SK-N-MC (cell line): ENCODE results near the gene ACTL10.
A peak's percentile ranks its signal among the peaks of the same experiment; 100 is the strongest.

Source experiments
- DNase-seq: peaks from one replicate; pipeline ENCODE4 v3.0.0-alpha.2; 2011; ENCODE audit warnings: low read depth, low spot score
- H3K27ac ChIP-seq: fragments of 200-600 bp; sonication (generic); 2 replicates; pipeline ENCODE4 v1.5.1; 2016; ENCODE audit warnings: mixed run types
- H3K36me3 ChIP-seq: fragments of 200-600 bp; sonication (generic); 2 replicates; pipeline ENCODE4 v1.6.1; 2017; ENCODE audit warnings: antibody characterized with exemption, low read length, mixed read lengths; ENCODE audit not compliant: insufficient read depth
- H3K4me3 ChIP-seq: fragments of 200-600 bp; sonication (generic); 2 replicates; pipeline ENCODE4 v1.5.1; 2016
- H3K9ac ChIP-seq: fragments of 200-600 bp; sonication (generic); 2 replicates; pipeline ENCODE4 v1.8.0; 2017; ENCODE audit warnings: mixed run types, mixed read lengths; ENCODE audit not compliant: insufficient read length
- H3K9me3 ChIP-seq: fragments of 200-600 bp; sonication (generic); 2 replicates; pipeline ENCODE4 v1.6.1; 2017; ENCODE audit warnings: low read depth, mild to moderate bottlenecking, antibody characterized with exemption, low read length, moderate library complexity, mixed read lengths
- EZH2 ChIP-seq: fragments of 200-600 bp; sonication (generic); IDR thresholded peaks from one replicate; pipeline ENCODE4 v1.6.1; 2017; ENCODE audit warnings: antibody characterized with exemption
- FOXP2 ChIP-seq: optimal IDR thresholded peaks from 2 replicates; pipeline ENCODE3; 2011; ENCODE audit warnings: mild to moderate bottlenecking, moderate library complexity; ENCODE audit not compliant: insufficient read depth; ENCODE audit errors: extremely low read length, control extremely low read depth
- POLR2AphosphoS5 ChIP-seq: IDR thresholded peaks from 2 replicates; pipeline ENCODE4 v1.6.1; 2012; ENCODE audit warnings: mild to moderate bottlenecking, low read depth, low read length, borderline replicate concordance

The ACTL10 gene

GRCh38 chr20:33686100-33686983 is 19.6 kb downstream of the ACTL10 start, which contains the start of gene E2F1:
E2F1 (minus strand) TSS chr20:33686385; CDS start chr20:33686264, 121 bp downstream.
- TF ChIP-seq POLR2AphosphoS5 (peak; percentile 54; the same call in 1 of the 2 replicates), EZH2 (no peak), FOXP2 (no peak)
- no peak within 1 kb of the TSS for H3K27ac ChIP-seq
- no peak for DNase-seq
- no peaks in the 10 kb centered on the region for H3K9me3 ChIP-seq
- 0 out of 2 replicates have a peak, but pooled peaks cover 3% of the 10 kb centered on the region for H3K36me3 ChIP-seq
- H3K4me3 ChIP-seq = peak within 1 kb of the TSS; percentile 86
- H3K9ac ChIP-seq = peak within 1 kb of the TSS; percentile 72

GRCh38 chr20:33686984-33687366 is 20.2 kb downstream of the ACTL10 start:
- H3K9ac ChIP-seq = no peak overlapping the region
- TF ChIP-seq POLR2AphosphoS5 (no peak), EZH2 (no peak), FOXP2 (no peak)
- peak overlapping the region; percentile 86 for H3K4me3 ChIP-seq
- H3K36me3 ChIP-seq = 0 out of 2 replicates have a peak, but pooled peaks cover 3% of the 10 kb centered on the region
- no peak for DNase-seq
- no peak overlapping the region for H3K27ac ChIP-seq
- no peaks in the 10 kb centered on the region for H3K9me3 ChIP-seq

GRCh38 chr20:33687370-33687915 is 20.7 kb downstream of the ACTL10 start:
- H3K9me3 ChIP-seq = no peaks in the 10 kb centered on the region
- 0 out of 2 replicates have a peak, but pooled peaks cover 3% of the 10 kb centered on the region for H3K36me3 ChIP-seq
- H3K27ac ChIP-seq = no peak overlapping the region
- H3K4me3 ChIP-seq = no peak overlapping the region
- no peak overlapping the region for H3K9ac ChIP-seq
- DNase-seq = no peak
- TF ChIP-seq FOXP2 = no peak
- TF ChIP-seq POLR2AphosphoS5 = no peak
- no peak for TF ChIP-seq EZH2

GRCh38 chr20:33687993-33688937 is 21.5 kb downstream of the ACTL10 start:
- no peaks in the 10 kb centered on the region for H3K36me3 ChIP-seq
- no peak for TF ChIP-seq FOXP2
- no peak for TF ChIP-seq EZH2
- TF ChIP-seq POLR2AphosphoS5 = no peak
- no peak overlapping the region for H3K9ac ChIP-seq
- H3K27ac ChIP-seq = no peak overlapping the region
- H3K9me3 ChIP-seq = no peaks in the 10 kb centered on the region
- H3K4me3 ChIP-seq = no peak overlapping the region
- DNase-seq = no peak

- Histone ChIP-seq H3K9me3 (no peaks in the 10 kb centered on the region), H3K27ac (no peak overlapping the region), H3K9ac (no peak overlapping the region), H3K36me3 (no peaks in the 10 kb centered on the region), H3K4me3 (no peak overlapping the region)
- DNase-seq = no peak
- TF ChIP-seq FOXP2 (no peak), EZH2 (no peak), POLR2AphosphoS5 (no peak)
Measured at GRCh38 chr20:33688938-33689424, 22.2 kb downstream of the ACTL10 start.

GRCh38 chr20:33689493-33689892 is 22.8 kb downstream of the ACTL10 start:
- H3K4me3 ChIP-seq = no peak overlapping the region
- TF ChIP-seq POLR2AphosphoS5 (no peak), FOXP2 (no peak), EZH2 (no peak)
- DNase-seq = no peak
- no peaks in the 10 kb centered on the region for H3K36me3 ChIP-seq
- H3K27ac ChIP-seq = no peak overlapping the region
- no peaks in the 10 kb centered on the region for H3K9me3 ChIP-seq
- no peak overlapping the region for H3K9ac ChIP-seq

- Histone ChIP-seq H3K9ac (no peak overlapping the region), H3K36me3 (no peaks in the 10 kb centered on the region), H3K9me3 (no peaks in the 10 kb centered on the region), H3K4me3 (no peak overlapping the region), H3K27ac (no peak overlapping the region)
- DNase-seq = no peak
- TF ChIP-seq FOXP2 (no peak), POLR2AphosphoS5 (no peak), EZH2 (no peak)
Measured at GRCh38 chr20:33689973-33690372, 23.2 kb downstream of the ACTL10 start.

GRCh38 chr20:33693289-33693688 is 26.5 kb downstream of the ACTL10 start:
- Histone ChIP-seq H3K9ac (no peak overlapping the region), H3K27ac (no peak overlapping the region)
- no peak for DNase-seq

More at GRCh38 chr20:33693289-33693688, 26.5 kb downstream of the ACTL10 start:
- H3K4me3 ChIP-seq = no peak overlapping the region
- no peaks in the 10 kb centered on the region for H3K9me3 ChIP-seq
- TF ChIP-seq POLR2AphosphoS5 = no peak
- TF ChIP-seq EZH2 = no peak
- no peak for TF ChIP-seq FOXP2
- no peaks in the 10 kb centered on the region for H3K36me3 ChIP-seq
